IMR-90 (cell line): Measurements from ENCODE around the gene B3GAT2. TPM values are rescaled to one million over a fixed set of nuclear protein-coding genes. Genes with fewer than 3 reads are reported as not detected.

Experiments
- ATAC-seq: fragments of 200-7000 bp; cut with Tn5 transposase; 2 replicates; pipeline ENCODE4 v1.9.1; 2020; ENCODE audit warnings: low read depth, mild to moderate bottlenecking, moderate library complexity
- BruUV-seq: library from RNA; stranded (reverse); fragments of 400-500 nt; replicated peaks from 2 replicates; lab custom pipeline; 2021; lab: Mats Ljungman, UMichigan
- CTCF ChIA-PET: fragments of 300-600 bp; formaldehyde crosslinking; extraction: SDS; loops from one replicate; lab custom pipeline; 2021; ENCODE audit warnings: antibody characterized with exemption; lab: Yijun Ruan, JAX
- POLR2A ChIA-PET: fragments of 300-600 bp; sonication (Branson Sonifier 250); formaldehyde crosslinking; loops from one replicate; lab custom pipeline; 2022; ENCODE audit warnings: antibody characterized with exemption; ENCODE audit not compliant: unreplicated experiment; lab: Charles Lee
- DNase-seq: peaks from one replicate; pipeline ENCODE4 v3.0.0; 2013
- H2AFZ ChIP-seq: replicated peaks from 2 replicates; pipeline ENCODE3; 2013; ENCODE audit warnings: low read length, mild to moderate bottlenecking; ENCODE audit not compliant: poor library complexity
- H2AK5ac ChIP-seq: 2 replicates; pipeline ENCODE4 v1.6.1; 2013; ENCODE audit warnings: low read depth, low read length, inconsistent platforms
- H2AK9ac ChIP-seq: replicated peaks from 2 replicates; pipeline ENCODE3; 2013; ENCODE audit warnings: mild to moderate bottlenecking, low read depth, low read length, moderate library complexity; ENCODE audit not compliant: poor library complexity
- H2BK120ac ChIP-seq: 2 replicates; pipeline ENCODE4 v1.6.1; 2013; ENCODE audit warnings: low read depth, low read length, inconsistent platforms
- H2BK15ac ChIP-seq: 3 replicates; pipeline ENCODE4 v1.6.1; 2013; ENCODE audit warnings: low read depth, low read length, inconsistent platforms
- H2BK20ac ChIP-seq: 2 replicates; pipeline ENCODE4 v1.6.1; 2013; ENCODE audit warnings: low read depth, mild to moderate bottlenecking, inconsistent platforms, low read length, moderate library complexity
- H2BK5ac ChIP-seq: 2 replicates; pipeline ENCODE4 v1.6.1; 2013; ENCODE audit warnings: mild to moderate bottlenecking, low read depth, low read length, inconsistent platforms; ENCODE audit not compliant: poor library complexity, severe bottlenecking
- H3K14ac ChIP-seq: replicated peaks from 2 replicates; pipeline ENCODE4 v1.6.1; 2013; ENCODE audit warnings: low read depth, low read length, inconsistent platforms
- H3K18ac ChIP-seq: 2 replicates; pipeline ENCODE4 v1.6.1; 2013; ENCODE audit warnings: low read depth, low read length, control low read depth
- H3K23ac ChIP-seq: 2 replicates; pipeline ENCODE4 v1.6.1; 2013; ENCODE audit warnings: low read depth, low read length, inconsistent platforms
- H3K27ac ChIP-seq: 2 replicates; pipeline ENCODE4 v1.5.1; 2013; ENCODE audit warnings: mild to moderate bottlenecking, control low read depth, low read length; ENCODE audit not compliant: insufficient read depth
- H3K27me3 ChIP-seq: 2 replicates; pipeline ENCODE4 v1.6.1; 2013; ENCODE audit warnings: low read length; ENCODE audit not compliant: control insufficient read depth, insufficient read depth
- H3K36me3 ChIP-seq: 2 replicates; pipeline ENCODE4 v1.6.1; 2013; ENCODE audit warnings: low read length, mixed read lengths; ENCODE audit not compliant: control insufficient read depth, insufficient read depth
- H3K4ac ChIP-seq: 2 replicates; pipeline ENCODE4 v1.6.1; 2013; ENCODE audit warnings: low read depth, low read length, inconsistent platforms
- H3K4me1 ChIP-seq: 2 replicates; pipeline ENCODE4 v1.6.1; 2013; ENCODE audit warnings: low read length, mixed read lengths; ENCODE audit not compliant: control insufficient read depth, insufficient read depth
- H3K4me2 ChIP-seq: 2 replicates; pipeline ENCODE4 v1.6.1; 2013; ENCODE audit warnings: low read depth, mild to moderate bottlenecking, control low read depth, low read length, moderate library complexity
- H3K4me3 ChIP-seq: 2 replicates; pipeline ENCODE4 v1.5.1; 2013; ENCODE audit warnings: low read depth, mild to moderate bottlenecking, control low read depth, low read length, moderate library complexity; ENCODE audit not compliant: insufficient read depth
- H3K56ac ChIP-seq: 2 replicates; pipeline ENCODE4 v1.6.1; 2013; ENCODE audit warnings: low read length, inconsistent platforms; ENCODE audit not compliant: insufficient read depth; ENCODE audit errors: extremely low read depth
- H3K79me1 ChIP-seq, 2 experiments: 2 replicates each; pipeline ENCODE4 v1.6.1; 2013; ENCODE audit warnings: low read length in 2 of 2, inconsistent platforms in 1 of 2, low read depth in 1 of 2
- H3K9ac ChIP-seq: 2 replicates; pipeline ENCODE4 v1.6.1; 2013; ENCODE audit warnings: low read depth, low read length, control low read depth
- H3K9me1 ChIP-seq: 2 replicates; pipeline ENCODE4 v1.6.1; 2013; ENCODE audit warnings: low read length, inconsistent platforms; ENCODE audit not compliant: insufficient read depth
- H3K9me3 ChIP-seq: 2 replicates; pipeline ENCODE4 v1.6.1; 2013; ENCODE audit warnings: low read length; ENCODE audit not compliant: control insufficient read depth, insufficient read depth
- H4K20me1 ChIP-seq: 2 replicates; pipeline ENCODE4 v1.6.1; 2013; ENCODE audit warnings: low read length, inconsistent platforms; ENCODE audit not compliant: insufficient read depth
- H4K5ac ChIP-seq: 2 replicates; pipeline ENCODE4 v1.6.1; 2013; ENCODE audit warnings: mild to moderate bottlenecking, low read depth, low read length, control low read depth
- H4K8ac ChIP-seq, 2 experiments: 2 replicates each; pipeline ENCODE4 v1.6.1; 2013; ENCODE audit warnings: low read depth in 2 of 2, low read length in 2 of 2, control low read depth in 1 of 2, inconsistent platforms in 1 of 2
- H4K91ac ChIP-seq: 2 replicates; pipeline ENCODE4 v1.6.1; 2013; ENCODE audit warnings: low read depth, low read length, inconsistent platforms; ENCODE audit not compliant: insufficient read depth
- BHLHE40 ChIP-seq: fragments of 150-350 bp; IDR thresholded peaks from 2 replicates; pipeline ENCODE4 v1.6.1; 2016; ENCODE audit warnings: mild to moderate bottlenecking, low read depth, low read length
- CEBPB ChIP-seq: IDR thresholded peaks from 2 replicates; pipeline ENCODE4 v1.6.1; 2012; ENCODE audit warnings: low read depth, low read length, improper control_type of control experiment
- FOS ChIP-seq: fragments of 150-350 bp; IDR thresholded peaks from 2 replicates; pipeline ENCODE4 v1.6.1; 2016; ENCODE audit warnings: low read depth, low read length
- MAFK ChIP-seq: IDR thresholded peaks from 2 replicates; pipeline ENCODE4 v1.6.1; 2012; ENCODE audit warnings: low read depth, low read length, improper control_type of control experiment
- MAZ ChIP-seq: IDR thresholded peaks from 2 replicates; pipeline ENCODE4 v1.6.1; 2012; ENCODE audit warnings: low read depth, mild to moderate bottlenecking, low read length, improper control_type of control experiment, moderate library complexity, borderline replicate concordance
- MXI1 ChIP-seq: IDR thresholded peaks from 2 replicates; pipeline ENCODE4 v1.6.1; 2012; ENCODE audit warnings: low read depth, mild to moderate bottlenecking, low read length, moderate library complexity, borderline replicate concordance
- NFE2L2 ChIP-seq: fragments of 150-350 bp; IDR thresholded peaks from 2 replicates; pipeline ENCODE4 v1.6.1; 2016; ENCODE audit warnings: low read depth, mild to moderate bottlenecking, low read length
- POLR2A ChIP-seq: IDR thresholded peaks from 2 replicates; pipeline ENCODE4 v1.6.1; 2012; ENCODE audit warnings: mild to moderate bottlenecking, low read depth, low read length
- RAD21 ChIP-seq: IDR thresholded peaks from 2 replicates; pipeline ENCODE4 v1.6.1; 2012; ENCODE audit warnings: low read length, improper control_type of control experiment
- RCOR1 ChIP-seq: IDR thresholded peaks from 2 replicates; pipeline ENCODE4 v1.6.1; 2012; ENCODE audit warnings: mild to moderate bottlenecking, low read length, improper control_type of control experiment; ENCODE audit not compliant: insufficient replicate concordance
- RFX5 ChIP-seq: IDR thresholded peaks from 2 replicates; pipeline ENCODE4 v1.8.0; 2012; ENCODE audit warnings: low read depth, mild to moderate bottlenecking, low read length, moderate library complexity
- SMC3 ChIP-seq: fragments of 150-350 bp; IDR thresholded peaks from 2 replicates; pipeline ENCODE4 v1.6.1; 2016; ENCODE audit warnings: low read depth, mild to moderate bottlenecking, antibody characterized with exemption, low read length, moderate library complexity
- WGBS, 2 experiments: methylation state at CpG; one replicate each; pipeline versions ENCODE4 v1.1.5 to v1.1.7; 2013; ENCODE audit warnings: missing lambda C conversion rate in 2 of 2; ENCODE audit not compliant: insufficient read length in 1 of 2; ENCODE audit errors: extremely low coverage in 2 of 2; 5-methylcytosine and 5-hydroxymethylcytosine counted together
- dilution Hi-C: fragments of 300-500 bp; cut with HindIII; formaldehyde crosslinking; loops from one replicate; pipeline ENCODE4 v1.14.3; 2018; ENCODE audit warnings: low sequenced_read_pairs; ENCODE audit not compliant: unreplicated experiment
- in situ Hi-C: fragments of 300-500 bp; cut with MboI; formaldehyde crosslinking; loops from 3 replicates; pipeline ENCODE4 v1.14.3; 2019; ENCODE audit warnings: low sequenced_read_pairs, inconsistent platforms, mixed read lengths
- intact Hi-C: fragments of 100-400 bp; cut with micrococcal nuclease; formaldehyde crosslinking; loops from 2 replicates; pipeline ENCODE4 v1.10.0; 2022
- polyA plus RNA-seq, 3 experiments: library from polyadenylated mRNA; depleted of rRNA; stranded (reverse); fragments of >200 nt; gene quantifications; 2 replicates each; pipeline ENCODE4 v1.2.3, GENCODE V29; 2012; ENCODE audit warnings: low replicate concordance in 1 of 3
- total RNA-seq: library from RNA; depleted of rRNA; stranded (reverse); fragments of >200 nt; gene quantifications from 2 replicates; pipeline ENCODE4 v1.2.3, GENCODE V29; 2012
- TF ChIP-seq, protein P1 (sequence below): conservative IDR thresholded peaks from 2 replicates; pipeline ENCODE4 v1.5.1; 2012; ENCODE audit warnings: mild to moderate bottlenecking, low read depth, low read length, improper control_type of control experiment
- TF ChIP-seq, protein P2 (sequence below): fragments of 150-350 bp; IDR thresholded peaks from 2 replicates; pipeline ENCODE4 v1.6.1; 2016; ENCODE audit warnings: low read depth, mild to moderate bottlenecking, low read length, moderate library complexity, borderline replicate concordance
- TF ChIP-seq, protein P3 (sequence below): fragments of 150-350 bp; IDR thresholded peaks from 2 replicates; pipeline ENCODE4 v1.6.1; 2017; ENCODE audit warnings: mild to moderate bottlenecking, antibody characterized with exemption, low read length, low read depth

The B3GAT2 gene
- total and polyA plus RNA-seq, 2 of the 4 experiments (the other 2 are of a cell fraction), result 0.02 TPM; not detected in 1

DNA sequence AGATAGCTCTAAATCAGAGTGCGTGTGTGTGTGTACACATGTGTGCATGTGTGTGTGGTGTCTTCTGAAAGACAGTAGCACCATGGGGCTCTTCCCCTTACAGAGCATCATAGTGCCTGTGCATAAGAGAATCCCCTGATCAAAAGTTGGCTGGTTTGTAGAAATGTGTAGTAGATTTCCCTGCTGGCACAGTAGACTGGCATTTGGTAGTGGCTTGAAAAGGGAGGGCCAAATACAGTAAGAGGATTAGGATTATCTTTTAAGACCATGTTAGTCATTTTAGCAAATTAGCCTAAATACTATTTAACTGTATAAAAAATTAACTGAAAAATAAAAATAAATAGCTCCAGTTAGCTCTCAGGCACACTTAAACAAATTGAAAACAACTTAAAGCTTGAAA lies 112.6 kb downstream of the B3GAT2 start:
- no CpG with 5 or more reads among the region's 1 CpG for WGBS, 2 experiments
- TF ChIP-seq, protein P1, sequence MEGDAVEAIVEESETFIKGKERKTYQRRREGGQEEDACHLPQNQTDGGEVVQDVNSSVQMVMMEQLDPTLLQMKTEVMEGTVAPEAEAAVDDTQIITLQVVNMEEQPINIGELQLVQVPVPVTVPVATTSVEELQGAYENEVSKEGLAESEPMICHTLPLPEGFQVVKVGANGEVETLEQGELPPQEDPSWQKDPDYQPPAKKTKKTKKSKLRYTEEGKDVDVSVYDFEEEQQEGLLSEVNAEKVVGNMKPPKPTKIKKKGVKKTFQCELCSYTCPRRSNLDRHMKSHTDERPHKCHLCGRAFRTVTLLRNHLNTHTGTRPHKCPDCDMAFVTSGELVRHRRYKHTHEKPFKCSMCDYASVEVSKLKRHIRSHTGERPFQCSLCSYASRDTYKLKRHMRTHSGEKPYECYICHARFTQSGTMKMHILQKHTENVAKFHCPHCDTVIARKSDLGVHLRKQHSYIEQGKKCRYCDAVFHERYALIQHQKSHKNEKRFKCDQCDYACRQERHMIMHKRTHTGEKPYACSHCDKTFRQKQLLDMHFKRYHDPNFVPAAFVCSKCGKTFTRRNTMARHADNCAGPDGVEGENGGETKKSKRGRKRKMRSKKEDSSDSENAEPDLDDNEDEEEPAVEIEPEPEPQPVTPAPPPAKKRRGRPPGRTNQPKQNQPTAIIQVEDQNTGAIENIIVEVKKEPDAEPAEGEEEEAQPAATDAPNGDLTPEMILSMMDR, result no peak
- TF ChIP-seq, protein P2, sequence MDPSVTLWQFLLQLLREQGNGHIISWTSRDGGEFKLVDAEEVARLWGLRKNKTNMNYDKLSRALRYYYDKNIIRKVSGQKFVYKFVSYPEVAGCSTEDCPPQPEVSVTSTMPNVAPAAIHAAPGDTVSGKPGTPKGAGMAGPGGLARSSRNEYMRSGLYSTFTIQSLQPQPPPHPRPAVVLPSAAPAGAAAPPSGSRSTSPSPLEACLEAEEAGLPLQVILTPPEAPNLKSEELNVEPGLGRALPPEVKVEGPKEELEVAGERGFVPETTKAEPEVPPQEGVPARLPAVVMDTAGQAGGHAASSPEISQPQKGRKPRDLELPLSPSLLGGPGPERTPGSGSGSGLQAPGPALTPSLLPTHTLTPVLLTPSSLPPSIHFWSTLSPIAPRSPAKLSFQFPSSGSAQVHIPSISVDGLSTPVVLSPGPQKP, result no peak
- no peak for TF ChIP-seq CEBPB
- TF ChIP-seq FOS, result no peak
- TF ChIP-seq MXI1, result no peak
- no peak for TF ChIP-seq POLR2A
- TF ChIP-seq BHLHE40, result no peak
- TF ChIP-seq, protein P3, sequence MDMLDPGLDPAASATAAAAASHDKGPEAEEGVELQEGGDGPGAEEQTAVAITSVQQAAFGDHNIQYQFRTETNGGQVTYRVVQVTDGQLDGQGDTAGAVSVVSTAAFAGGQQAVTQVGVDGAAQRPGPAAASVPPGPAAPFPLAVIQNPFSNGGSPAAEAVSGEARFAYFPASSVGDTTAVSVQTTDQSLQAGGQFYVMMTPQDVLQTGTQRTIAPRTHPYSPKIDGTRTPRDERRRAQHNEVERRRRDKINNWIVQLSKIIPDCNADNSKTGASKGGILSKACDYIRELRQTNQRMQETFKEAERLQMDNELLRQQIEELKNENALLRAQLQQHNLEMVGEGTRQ, result no peak
- TF ChIP-seq MAZ, result no peak
- TF ChIP-seq RCOR1, result no peak
- TF ChIP-seq MAFK, result no peak
- no peak for TF ChIP-seq RFX5
- no peak for TF ChIP-seq SMC3
- TF ChIP-seq NFE2L2, result no peak
- no peak for TF ChIP-seq RAD21
- Histone ChIP-seq H3K79me1 (peaks cover 0 to 3% of the 10 kb centered on the region in 2 experiments; a peak in 3 of 4 replicates), H3K4me3 (no peak overlapping the region), H3K4me2 (no peak overlapping the region), H2AK9ac (no peak overlapping the region), H4K20me1 (no peaks in the 10 kb centered on the region; the same call in 1 of the 2 replicates), H3K27me3 (no peaks in the 10 kb centered on the region), H3K27ac (no peak overlapping the region), H4K91ac (no peak overlapping the region), H3K9me1 (peaks cover 3% of the 10 kb centered on the region; the same call in 1 of the 2 replicates), H3K14ac (no peak overlapping the region), H3K56ac (no peak overlapping the region), H3K9ac (no peak overlapping the region), H2BK5ac (no peak overlapping the region), H3K4me1 (peaks cover 5% of the 10 kb centered on the region; the same call in 1 of the 2 replicates), H3K9me3 (no peaks in the 10 kb centered on the region), H4K8ac (no peak overlapping the region), H3K18ac (no peak overlapping the region), H3K4ac (no peak overlapping the region), H3K36me3 (no peaks in the 10 kb centered on the region; the same call in 1 of the 2 replicates), H3K23ac (no peak overlapping the region), H2BK20ac (no peak overlapping the region), H2BK120ac (no peak overlapping the region), H4K5ac (no peak overlapping the region), H2AFZ (no peak overlapping the region), H2BK15ac (no peak overlapping the region), H2AK5ac (no peak overlapping the region)
- intact Hi-C loops, result no loop called here
- BruUV-seq, result no TSS peak
- ChIA-PET POLR2A (no interaction called here), CTCF (no interaction called here)
- dilution Hi-C loops, result no loop called here
- ATAC-seq (no peak), DNase-seq (no peak)
- in situ Hi-C loops, result no loop called here
